ENCODE results near the gene MCOLN3.

The MCOLN3 gene
- total RNA-seq, result 1.1 reads per million

GRCh38 chr1:85048296-85049064 is at the start of gene MCOLN3:
Gene MCOLN3, minus strand, starts transcription at chr1:85048500. Its CDS starts 3,140 bp downstream, at chr1:85045360.
- DNase-seq, result no peak

GRCh38 chr1:85093644-85094043 is 45.3 kb upstream of the MCOLN3 start:
- no peak for DNase-seq

GRCh38 chr1:85091671-85092280 is 43.5 kb upstream of the MCOLN3 start:
- DNase-seq, result no peak

- DNase-seq, result no peak
Observed at GRCh38 chr1:85090225-85090624, 41.9 kb upstream of the MCOLN3 start.

- no peak for DNase-seq
Observed at GRCh38 chr1:85089203-85089602, 40.9 kb upstream of the MCOLN3 start.

- no peak for DNase-seq
Observed at GRCh38 chr1:85088408-85088784, 40.1 kb upstream of the MCOLN3 start.

- no peak for DNase-seq
Observed at GRCh38 chr1:85087659-85088407, 39.5 kb upstream of the MCOLN3 start.

GRCh38 chr1:85085417-85085816 is 37.1 kb upstream of the MCOLN3 start:
- DNase-seq, result no peak

- DNase-seq, result no peak
Observed at GRCh38 chr1:85078903-85079302, 30.6 kb upstream of the MCOLN3 start.

- no peak for DNase-seq
Observed at GRCh38 chr1:85074365-85074964, 26.2 kb upstream of the MCOLN3 start.

- no peak for DNase-seq
Observed at GRCh38 chr1:85070972-85071492, 22.7 kb upstream of the MCOLN3 start.

GRCh38 chr1:85068846-85069245 is 20.5 kb upstream of the MCOLN3 start:
- no peak for DNase-seq

- DNase-seq, result no peak
Observed at GRCh38 chr1:85065550-85065949, 17.2 kb upstream of the MCOLN3 start.

- no peak for DNase-seq
Observed at GRCh38 chr1:85062425-85063026, 14.2 kb upstream of the MCOLN3 start.

- peak; percentile 73 for DNase-seq
Observed at GRCh38 chr1:85061711-85062424, 13.6 kb upstream of the MCOLN3 start.

GRCh38 chr1:85060038-85060437 is 11.7 kb upstream of the MCOLN3 start:
- DNase-seq, result no peak

GRCh38 chr1:85059563-85059962 is 11.3 kb upstream of the MCOLN3 start:
- no peak for DNase-seq

GRCh38 chr1:85058786-85059185 is 10.5 kb upstream of the MCOLN3 start:
- no peak for DNase-seq

GRCh38 chr1:85058311-85058710 is 10.0 kb upstream of the MCOLN3 start:
- no peak for DNase-seq

- no peak for DNase-seq
Observed at GRCh38 chr1:85054664-85055063, 6.4 kb upstream of the MCOLN3 start.

- DNase-seq, result no peak
Observed at GRCh38 chr1:85049735-85050166, 1.5 kb upstream of the MCOLN3 start.
